DMS114 treated with DMSO at 0.1 percent for 48 hours (cell line): ENCODE data around the gene MXRA7.
A peak's percentile ranks its signal among the peaks of the same experiment; 100 is the strongest.
"Not testable (repeated sequence)": the region's sequence is repeated elsewhere in the genome, so short reads cannot be mapped to it uniquely, and the experiment has no call there.

Experiments used
- DNase-seq: peaks from one replicate; lab custom pipeline; 2025; ENCODE audit not compliant: unreplicated experiment; lab: John Stamatoyannopoulos, UW

The MXRA7 gene

GRCh38 chr17:76716146-76716838, 5.5 kb upstream of the MXRA7 start:
- DNase-seq: no peak

- DNase-seq: no peak
These were observed 4.7 kb upstream of the MXRA7 start for GRCh38 chr17:76715496-76715830.

GRCh38 chr17:76714822-76715495, 4.2 kb upstream of the MXRA7 start:
- DNase-seq: peak; percentile 22

GRCh38 chr17:76714336-76714735, 3.6 kb upstream of the MXRA7 start:
- DNase-seq: no peak

- no peak for DNase-seq
These were observed 3.0 kb upstream of the MXRA7 start for GRCh38 chr17:76713765-76714164.

- not testable (repeated sequence) for DNase-seq
These were observed 1.6 kb upstream of the MXRA7 start for GRCh38 chr17:76712321-76712720.

- not testable (repeated sequence) for DNase-seq
These were observed 558 bp downstream of the MXRA7 start for GRCh38 chr17:76709951-76710862.

- DNase-seq: no peak
These were observed 1.5 kb downstream of the MXRA7 start for GRCh38 chr17:76709077-76709950.

- no peak for DNase-seq
These were observed 2.6 kb downstream of the MXRA7 start for GRCh38 chr17:76707985-76708807.

GRCh38 chr17:76706817-76707216, 3.9 kb downstream of the MXRA7 start:
- no peak for DNase-seq

GRCh38 chr17:76704805-76705204, 6.0 kb downstream of the MXRA7 start:
- DNase-seq: no peak

- no peak for DNase-seq
These were observed 7.7 kb downstream of the MXRA7 start for GRCh38 chr17:76702941-76703637.

GRCh38 chr17:76702076-76702475, 8.7 kb downstream of the MXRA7 start:
- DNase-seq: no peak

GRCh38 chr17:76701471-76701967, 9.2 kb downstream of the MXRA7 start:
- DNase-seq: no peak

GRCh38 chr17:76700617-76701470, 9.9 kb downstream of the MXRA7 start:
- no peak for DNase-seq

GRCh38 chr17:76700270-76700616, 10.5 kb downstream of the MXRA7 start:
- no peak for DNase-seq

- DNase-seq: not testable (repeated sequence)
These were observed 12.2 kb downstream of the MXRA7 start for GRCh38 chr17:76698466-76698977.
